CD4-positive, alpha-beta T cell (primary cell): ENCODE results near the gene CEPT1. TPM values are rescaled to one million over a fixed set of nuclear protein-coding genes. Genes with fewer than 3 reads are reported as not detected.

ENCODE experiments used
- ATAC-seq: fragments of 200-7000 bp; cut with Tn5 transposase; one replicate; pipeline ENCODE4 v1.10.0; 2022; ENCODE audit warnings: mild to moderate bottlenecking; ENCODE audit not compliant: poor library complexity
- CTCF ChIA-PET: fragments of 350-600 bp; sonication (Branson Sonifier 250); formaldehyde crosslinking; loops from one replicate; lab custom pipeline; 2021; ENCODE audit warnings: antibody characterized with exemption, inconsistent platforms; lab: Charles Lee
- POLR2A ChIA-PET: fragments of 350-600 bp; sonication (Branson Sonifier 250); formaldehyde crosslinking; loops from one replicate; lab custom pipeline; 2021; ENCODE audit warnings: antibody characterized with exemption, inconsistent platforms; lab: Charles Lee
- DNase-seq, 14 experiments: peaks; one replicate each; pipeline ENCODE4 v3.0.0-alpha.2; 2013 to 2020; ENCODE audit warnings: mixed read lengths in 2 of 14
- H3K27ac ChIP-seq, 2 donors: one replicate each; pipeline versions ENCODE4 v1.5.1 to v1.7.0; 2013; ENCODE audit warnings: low read length in 2 of 2, low read depth in 1 of 2, mild to moderate bottlenecking in 1 of 2
- H3K27me3 ChIP-seq, 2 experiments: 1 replicate in 1 of 2; 2 replicates in 1 of 2; pipeline versions ENCODE4 v1.6.1 to v1.7.0; 2013; ENCODE audit warnings: low read length in 2 of 2, control low read depth in 1 of 2, mild to moderate bottlenecking in 1 of 2, moderate library complexity in 1 of 2; ENCODE audit not compliant: insufficient read depth in 2 of 2, control insufficient read depth in 1 of 2
- H3K36me3 ChIP-seq: one replicate; pipeline ENCODE4 v1.6.1; 2013; ENCODE audit warnings: low read length, control low read depth; ENCODE audit not compliant: insufficient read depth
- H3K4me1 ChIP-seq: one replicate; pipeline ENCODE4 v1.6.1; 2013; ENCODE audit warnings: low read length, control low read depth; ENCODE audit not compliant: insufficient read depth
- H3K4me3 ChIP-seq: one replicate; pipeline ENCODE4 v1.5.1; 2013; ENCODE audit warnings: mild to moderate bottlenecking, low read length, moderate library complexity
- H3K9me3 ChIP-seq, 2 experiments: 1 replicate in 1 of 2; 2 replicates in 1 of 2; pipeline versions ENCODE4 v1.6.1 to v1.7.0; 2013; ENCODE audit warnings: low read length in 2 of 2, mild to moderate bottlenecking in 2 of 2, control low read depth in 1 of 2, moderate library complexity in 1 of 2; ENCODE audit not compliant: control insufficient read depth in 1 of 2, insufficient read depth in 1 of 2
- H3K27ac Mint-ChIP-seq: one replicate; pipeline ENCODE4 v1.8.0; 2020; ENCODE audit warnings: mixed read lengths
- H3K27me3 Mint-ChIP-seq: one replicate; pipeline ENCODE4 v1.8.0; 2021; ENCODE audit warnings: mixed read lengths
- H3K36me3 Mint-ChIP-seq: one replicate; pipeline ENCODE4 v1.8.0; 2021; ENCODE audit warnings: low read depth, mixed read lengths
- H3K4me1 Mint-ChIP-seq: one replicate; pipeline ENCODE4 v1.8.0; 2021; ENCODE audit warnings: low read depth, mixed read lengths
- H3K4me3 Mint-ChIP-seq: one replicate; pipeline ENCODE4 v1.8.0; 2020; ENCODE audit warnings: mild to moderate bottlenecking, mixed read lengths
- H3K9me3 Mint-ChIP-seq: one replicate; pipeline ENCODE4 v1.8.0; 2020; ENCODE audit warnings: mixed read lengths
- intact Hi-C, 2 experiments: fragments of 100-400 bp; cut with DNase I in 1 of 2; cut with micrococcal nuclease in 1 of 2; formaldehyde crosslinking; loops; one replicate each; pipeline versions ENCODE4 v1.15.1 to v1.9.0; 2023 to 2025; cut with DNase I, micrococcal nuclease
- total RNA-seq, 174 experiments: library from RNA in 2 of 174; stranded (reverse) in 2 of 174; gene quantifications; one replicate each; pipeline ENCODE4 v1.2.3 and lab custom pipeline; 2021 to 2026
- TF ChIP-seq, protein P1 (sequence below): fragments of 200-600 bp; IDR thresholded peaks from one replicate; pipeline ENCODE4 v1.8.0; 2022; ENCODE audit warnings: antibody characterized with exemption, mild to moderate bottlenecking

The CEPT1 gene
- total RNA-seq, 2 experiments from 2014 or later, result 25.0 to 27.2 TPM

DNA sequence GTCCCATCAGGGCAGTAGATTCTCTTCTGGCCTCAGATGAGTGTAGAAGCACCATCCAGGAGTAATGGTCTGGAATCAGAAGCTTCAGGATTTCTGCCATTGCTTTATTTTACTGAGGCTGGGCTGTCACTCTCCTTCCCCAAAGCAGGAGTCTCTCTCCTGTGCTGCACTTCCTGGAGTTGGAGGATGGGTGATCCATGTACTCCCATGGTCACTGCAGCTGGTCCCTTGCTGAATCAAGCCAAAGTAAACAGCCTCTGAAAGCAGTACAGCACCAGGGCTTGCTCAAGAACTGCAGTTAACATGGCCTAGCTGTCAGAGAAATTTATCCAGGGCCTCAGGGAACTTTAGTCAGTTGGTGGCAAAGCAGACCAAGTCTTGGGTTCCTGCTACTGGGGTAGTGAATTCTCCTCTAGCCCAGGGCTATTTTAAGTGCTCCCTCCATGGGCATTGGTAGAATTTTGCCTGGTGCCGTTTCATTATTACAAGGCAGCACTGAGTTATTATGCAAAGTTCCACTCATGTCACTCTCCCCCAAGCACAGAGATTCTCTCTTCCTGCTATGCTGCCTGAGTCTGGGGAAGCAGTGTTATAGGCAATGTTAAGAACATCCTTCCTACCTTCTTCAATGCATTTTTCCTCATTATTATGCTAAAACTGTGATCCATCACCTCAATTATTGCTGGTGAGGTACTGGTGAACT, 29.7 kb upstream of the CEPT1 start:
- CTCF ChIA-PET, result no interaction called here
- Histone ChIP-seq H3K4me1 (no peaks in the 10 kb centered on the region), H3K9me3 (peaks cover 0 to 16% of the 10 kb centered on the region in 2 experiments), H3K36me3 (no peaks in the 10 kb centered on the region), H3K27ac (no peak overlapping the region), H3K27me3 (no peaks in the 10 kb centered on the region), H3K4me3 (no peak overlapping the region)
- H3K4me3 Mint-ChIP-seq, result no peak overlapping the region
- intact Hi-C loops, result no loop called here
- H3K27ac Mint-ChIP-seq, result no peak overlapping the region
- H3K36me3 Mint-ChIP-seq, result peaks cover 42% of the 10 kb centered on the region
- TF ChIP-seq, protein P1, sequence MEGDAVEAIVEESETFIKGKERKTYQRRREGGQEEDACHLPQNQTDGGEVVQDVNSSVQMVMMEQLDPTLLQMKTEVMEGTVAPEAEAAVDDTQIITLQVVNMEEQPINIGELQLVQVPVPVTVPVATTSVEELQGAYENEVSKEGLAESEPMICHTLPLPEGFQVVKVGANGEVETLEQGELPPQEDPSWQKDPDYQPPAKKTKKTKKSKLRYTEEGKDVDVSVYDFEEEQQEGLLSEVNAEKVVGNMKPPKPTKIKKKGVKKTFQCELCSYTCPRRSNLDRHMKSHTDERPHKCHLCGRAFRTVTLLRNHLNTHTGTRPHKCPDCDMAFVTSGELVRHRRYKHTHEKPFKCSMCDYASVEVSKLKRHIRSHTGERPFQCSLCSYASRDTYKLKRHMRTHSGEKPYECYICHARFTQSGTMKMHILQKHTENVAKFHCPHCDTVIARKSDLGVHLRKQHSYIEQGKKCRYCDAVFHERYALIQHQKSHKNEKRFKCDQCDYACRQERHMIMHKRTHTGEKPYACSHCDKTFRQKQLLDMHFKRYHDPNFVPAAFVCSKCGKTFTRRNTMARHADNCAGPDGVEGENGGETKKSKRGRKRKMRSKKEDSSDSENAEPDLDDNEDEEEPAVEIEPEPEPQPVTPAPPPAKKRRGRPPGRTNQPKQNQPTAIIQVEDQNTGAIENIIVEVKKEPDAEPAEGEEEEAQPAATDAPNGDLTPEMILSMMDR, result no peak
- ATAC-seq (no peak), DNase-seq (no peak)
- POLR2A ChIA-PET, result no interaction called here
- no peaks in the 10 kb centered on the region for H3K4me1 Mint-ChIP-seq
- H3K9me3 Mint-ChIP-seq, result peaks cover 7% of the 10 kb centered on the region
- H3K27me3 Mint-ChIP-seq, result no peaks in the 10 kb centered on the region

DNA sequence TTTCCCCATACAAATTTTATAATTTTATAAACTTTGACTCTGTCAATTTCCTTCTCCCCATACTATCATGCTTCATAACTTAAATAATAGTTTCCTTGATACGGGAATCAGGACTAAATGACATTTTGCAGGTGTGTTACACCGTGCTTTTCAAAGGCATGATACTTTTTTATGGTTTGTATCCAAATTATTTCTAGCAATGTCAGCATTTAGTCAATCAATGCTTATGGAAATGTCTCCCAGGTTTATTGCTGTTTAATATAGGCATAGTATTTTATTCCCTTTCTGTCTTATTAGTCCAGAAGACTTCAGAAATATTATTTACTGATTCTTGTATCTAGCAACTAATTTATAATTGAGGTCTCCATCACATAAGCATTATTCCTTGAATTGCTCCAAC, 23.5 kb upstream of the CEPT1 start:
- intact Hi-C loops, result no loop called here
- ATAC-seq (no peak), DNase-seq (no peak)
- TF ChIP-seq, protein P1, result no peak
- Histone ChIP-seq H3K27me3 (no peaks in the 10 kb centered on the region), H3K9me3 (no peaks in the 10 kb centered on the region), H3K27ac (no peak overlapping the region), H3K36me3 (peaks cover 36% of the 10 kb centered on the region), H3K4me1 (no peaks in the 10 kb centered on the region), H3K4me3 (no peak overlapping the region)
- H3K27me3 Mint-ChIP-seq, result no peaks in the 10 kb centered on the region
- H3K4me1 Mint-ChIP-seq, result no peaks in the 10 kb centered on the region
- ChIA-PET CTCF (no interaction called here), POLR2A (no interaction called here)
- no peak overlapping the region for H3K4me3 Mint-ChIP-seq
- H3K36me3 Mint-ChIP-seq, result peaks cover 73% of the 10 kb centered on the region
- no peaks in the 10 kb centered on the region for H3K9me3 Mint-ChIP-seq
- no peak overlapping the region for H3K27ac Mint-ChIP-seq

DNA sequence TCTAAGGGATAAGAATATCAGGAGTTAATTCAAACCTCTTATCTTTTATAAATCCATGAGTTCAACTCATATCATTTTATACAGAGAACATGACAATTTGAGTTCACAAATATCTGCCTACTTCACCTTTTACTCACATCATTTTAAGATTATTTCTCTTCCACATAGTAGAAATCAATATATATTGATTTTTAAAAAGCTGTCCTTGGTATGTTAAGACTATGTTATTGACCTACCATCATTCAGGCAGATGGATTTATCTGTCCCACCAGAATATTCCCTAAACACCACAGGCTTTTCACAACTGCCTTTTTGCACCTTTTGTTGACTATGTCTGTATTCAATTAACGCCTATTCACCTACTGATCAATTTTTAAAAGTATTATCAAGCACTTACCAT, 13.7 kb upstream of the CEPT1 start:
- peak overlapping the region; percentile 16 for H3K27ac Mint-ChIP-seq

More for the DNA sequence above, 13.7 kb upstream of the CEPT1 start:
- no peaks in the 10 kb centered on the region for H3K4me1 ChIP-seq
- ChIA-PET POLR2A (no interaction called here), CTCF (interaction anchor here (1.7 kb wide), 1 partner anchor 96 kb away, joined by 3 read pairs; no protein-coding TSS in a partner anchor)
- TF ChIP-seq, protein P1, result no peak
- no peak for DNase-seq
- H3K36me3 ChIP-seq, result peaks cover 64% of the 10 kb centered on the region
- no peak overlapping the region for H3K27ac ChIP-seq
- H3K4me3 ChIP-seq, result no peak overlapping the region
- Mint-ChIP-seq H3K4me1 (peaks cover 43% of the 10 kb centered on the region), H3K9me3 (no peaks in the 10 kb centered on the region), H3K36me3 (peaks cover 88% of the 10 kb centered on the region), H3K4me3 (no peak overlapping the region), H3K27me3 (no peaks in the 10 kb centered on the region)
- ATAC-seq, result no peak
- H3K9me3 ChIP-seq, result no peaks in the 10 kb centered on the region
- intact Hi-C loops, result no loop called here
- no peaks in the 10 kb centered on the region for H3K27me3 ChIP-seq
